WERI-Rb-1 (cell line): ENCODE data around the gene IL1RL1.

Experiments used
- DNase-seq: peaks from one replicate; pipeline ENCODE4 v3.0.0-alpha.2; 2020
- H3K27ac ChIP-seq: fragments of 250-450 bp; sonication (Bioruptor Pico); 2 replicates; pipeline ENCODE4 v1.5.1; 2020; ENCODE audit warnings: mild to moderate bottlenecking, moderate library complexity
- H3K27me3 ChIP-seq: fragments of 250-450 bp; sonication (Bioruptor Pico); 2 replicates; pipeline ENCODE4 v1.5.1; 2021; ENCODE audit warnings: mild to moderate bottlenecking, low read depth, moderate library complexity; ENCODE audit not compliant: insufficient read depth, severe bottlenecking
- H3K36me3 ChIP-seq: fragments of 250-450 bp; sonication (Bioruptor Pico); 2 replicates; pipeline ENCODE4 v1.5.1; 2020; ENCODE audit warnings: mild to moderate bottlenecking, moderate library complexity
- H3K4me3 ChIP-seq: 2 replicates; pipeline ENCODE4 v1.5.1; 2011; ENCODE audit warnings: low read depth, mild to moderate bottlenecking, control low read depth, low read length
- H3K9me3 ChIP-seq: fragments of 250-450 bp; sonication (Bioruptor Pico); 2 replicates; pipeline ENCODE4 v1.5.1; 2021; ENCODE audit warnings: mild to moderate bottlenecking, moderate library complexity; ENCODE audit not compliant: severe bottlenecking
- TF ChIP-seq, protein P1 (sequence below): IDR thresholded peaks from 2 replicates; pipeline ENCODE4 v1.5.1; 2011; ENCODE audit warnings: low read depth, mild to moderate bottlenecking, control low read depth, inconsistent platforms, low read length

The IL1RL1 gene

DNA sequence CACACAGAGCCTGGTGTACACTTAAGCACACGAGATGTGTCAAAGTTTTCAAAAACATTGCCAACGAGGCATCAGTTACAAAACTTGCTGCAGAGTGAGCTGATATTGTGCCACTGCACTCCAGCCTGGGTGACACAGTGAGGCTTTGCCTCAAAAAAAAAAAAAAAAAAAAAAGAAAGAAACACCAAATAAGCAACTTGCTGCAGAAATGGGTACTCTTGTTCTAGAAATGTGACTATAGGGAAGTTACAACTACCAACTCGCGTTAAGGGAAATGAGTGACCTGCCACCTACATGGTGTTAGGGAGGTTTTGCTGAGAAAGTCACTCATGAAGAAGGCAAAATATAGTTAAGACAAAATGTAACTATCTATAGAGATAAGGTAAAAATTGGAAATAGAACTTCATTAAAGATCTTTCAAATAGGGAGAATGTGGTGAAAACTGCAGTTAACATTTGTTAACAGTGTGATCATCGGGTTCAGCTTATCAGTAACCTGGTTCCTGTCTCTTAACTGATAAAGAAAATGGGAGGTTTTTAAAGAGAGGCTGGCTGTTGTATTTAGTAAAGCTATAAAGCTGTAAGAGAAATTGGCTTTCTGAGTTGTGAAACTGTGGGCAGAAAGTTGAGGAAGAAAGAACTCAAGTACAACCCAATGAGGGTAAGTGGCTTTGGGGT is at the start of gene IL1RL1:
IL1RL1 (plus strand) TSS at position 600 of the 677 bp plus-strand sequence. CDS start 26,702 bp downstream, outside the sequence.
- no peak within 1 kb of the TSS for H3K27ac ChIP-seq
- H3K9me3 ChIP-seq: no peaks in the 10 kb centered on the region
- no peak within 1 kb of the TSS for H3K4me3 ChIP-seq
- TF ChIP-seq, protein P1, sequence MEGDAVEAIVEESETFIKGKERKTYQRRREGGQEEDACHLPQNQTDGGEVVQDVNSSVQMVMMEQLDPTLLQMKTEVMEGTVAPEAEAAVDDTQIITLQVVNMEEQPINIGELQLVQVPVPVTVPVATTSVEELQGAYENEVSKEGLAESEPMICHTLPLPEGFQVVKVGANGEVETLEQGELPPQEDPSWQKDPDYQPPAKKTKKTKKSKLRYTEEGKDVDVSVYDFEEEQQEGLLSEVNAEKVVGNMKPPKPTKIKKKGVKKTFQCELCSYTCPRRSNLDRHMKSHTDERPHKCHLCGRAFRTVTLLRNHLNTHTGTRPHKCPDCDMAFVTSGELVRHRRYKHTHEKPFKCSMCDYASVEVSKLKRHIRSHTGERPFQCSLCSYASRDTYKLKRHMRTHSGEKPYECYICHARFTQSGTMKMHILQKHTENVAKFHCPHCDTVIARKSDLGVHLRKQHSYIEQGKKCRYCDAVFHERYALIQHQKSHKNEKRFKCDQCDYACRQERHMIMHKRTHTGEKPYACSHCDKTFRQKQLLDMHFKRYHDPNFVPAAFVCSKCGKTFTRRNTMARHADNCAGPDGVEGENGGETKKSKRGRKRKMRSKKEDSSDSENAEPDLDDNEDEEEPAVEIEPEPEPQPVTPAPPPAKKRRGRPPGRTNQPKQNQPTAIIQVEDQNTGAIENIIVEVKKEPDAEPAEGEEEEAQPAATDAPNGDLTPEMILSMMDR: no peak
- no peak for DNase-seq
- peaks cover 52% of the 10 kb centered on the region for H3K27me3 ChIP-seq
- no peaks in the 10 kb centered on the region for H3K36me3 ChIP-seq

DNA sequence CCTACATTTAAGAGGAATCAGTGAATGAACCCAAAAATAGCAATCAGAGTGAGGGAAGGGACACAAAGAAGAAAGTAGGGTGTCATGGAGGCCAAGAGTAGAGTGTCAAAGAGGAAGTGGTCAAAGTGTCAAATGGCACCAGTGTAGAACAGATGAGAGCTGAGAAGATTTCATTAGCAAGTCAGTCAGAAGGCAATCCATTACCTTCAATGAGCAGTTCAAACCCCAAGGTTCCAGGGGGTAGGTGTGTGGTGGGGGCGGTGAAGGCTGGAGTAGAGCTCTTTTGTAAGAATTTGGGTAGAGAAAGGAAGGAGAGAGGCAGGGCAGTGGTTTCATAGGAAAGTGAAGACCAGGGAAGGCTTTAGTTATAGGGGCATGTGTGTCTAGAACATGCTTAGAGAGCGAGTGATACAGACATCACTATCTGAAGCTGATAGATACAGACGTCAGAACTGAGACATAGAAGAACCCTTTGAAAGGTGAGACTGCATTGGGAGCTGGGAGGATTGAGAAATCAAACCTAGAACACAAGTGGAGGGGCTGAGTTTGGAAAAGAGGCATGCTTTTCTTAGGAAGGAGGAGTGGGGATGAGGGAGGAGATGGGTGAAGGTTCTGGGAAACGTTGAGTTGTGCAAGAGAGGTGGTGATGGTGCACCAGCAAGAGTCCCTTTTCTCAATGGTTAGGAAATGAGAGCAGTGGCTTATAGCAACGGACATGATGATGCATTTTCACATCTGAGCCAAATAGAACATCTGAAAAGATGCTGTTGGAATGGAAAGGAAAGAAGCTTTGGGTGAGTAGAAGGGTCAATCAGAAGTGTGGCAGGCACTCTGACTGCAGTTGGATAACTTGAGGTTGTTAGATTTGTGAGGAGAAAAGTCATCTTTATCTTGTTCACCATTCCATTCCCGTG is 48.9 kb upstream of the IL1RL1 start:
- Histone ChIP-seq H3K27me3 (peaks cover 66% of the 10 kb centered on the region), H3K27ac (no peak overlapping the region), H3K36me3 (no peaks in the 10 kb centered on the region), H3K9me3 (no peaks in the 10 kb centered on the region), H3K4me3 (no peak overlapping the region)
- TF ChIP-seq, protein P1: no peak
- DNase-seq: no peak

DNA sequence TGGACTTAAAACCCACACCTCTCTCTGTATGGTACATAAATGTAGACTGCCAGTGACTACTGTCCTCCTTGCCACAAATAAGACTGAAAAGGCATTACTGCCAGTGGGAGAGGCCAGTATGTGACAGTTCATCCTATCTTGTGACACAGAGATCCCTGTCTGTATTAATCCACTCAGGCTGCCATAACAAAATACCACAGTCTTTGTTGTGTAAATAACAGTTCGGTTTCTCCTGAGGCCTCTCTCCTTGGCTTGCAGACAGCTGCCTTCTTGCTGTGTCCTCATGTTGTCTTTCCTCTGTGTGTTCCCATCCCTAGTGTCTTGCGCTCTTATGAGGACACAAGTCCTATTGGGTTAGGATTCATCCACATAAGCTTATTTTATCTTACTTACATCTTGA is 46.4 kb upstream of the IL1RL1 start:
- TF ChIP-seq, protein P1: no peak
- no peak for DNase-seq
- Histone ChIP-seq H3K27ac (no peak overlapping the region), H3K27me3 (peaks cover 71% of the 10 kb centered on the region), H3K4me3 (no peak overlapping the region), H3K36me3 (no peaks in the 10 kb centered on the region), H3K9me3 (no peaks in the 10 kb centered on the region)

DNA sequence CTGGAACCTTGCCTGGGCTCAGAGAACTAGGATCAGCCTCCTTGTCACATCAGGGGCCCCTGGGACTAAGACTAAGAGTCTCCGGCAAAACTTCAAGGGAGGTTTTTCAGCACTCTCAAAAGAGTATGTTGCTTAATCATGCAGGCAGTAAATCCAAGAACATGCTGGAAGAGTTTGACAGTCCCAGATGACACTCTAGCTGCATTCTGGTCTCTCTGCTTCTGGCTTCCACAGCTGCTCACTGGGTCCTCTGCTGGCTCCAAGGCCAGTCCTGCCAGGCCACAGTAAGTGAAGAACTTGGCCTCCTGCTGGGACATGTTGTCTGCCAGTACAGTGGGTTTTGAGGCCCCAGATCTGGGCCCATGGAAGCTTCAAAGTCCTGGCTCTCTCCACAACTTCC is 45.2 kb upstream of the IL1RL1 start:
- H3K27ac ChIP-seq: no peak overlapping the region
- TF ChIP-seq, protein P1: no peak
- H3K27me3 ChIP-seq: peaks cover 67% of the 10 kb centered on the region
- DNase-seq: no peak
- H3K9me3 ChIP-seq: no peaks in the 10 kb centered on the region
- no peak overlapping the region for H3K4me3 ChIP-seq
- no peaks in the 10 kb centered on the region for H3K36me3 ChIP-seq

DNA sequence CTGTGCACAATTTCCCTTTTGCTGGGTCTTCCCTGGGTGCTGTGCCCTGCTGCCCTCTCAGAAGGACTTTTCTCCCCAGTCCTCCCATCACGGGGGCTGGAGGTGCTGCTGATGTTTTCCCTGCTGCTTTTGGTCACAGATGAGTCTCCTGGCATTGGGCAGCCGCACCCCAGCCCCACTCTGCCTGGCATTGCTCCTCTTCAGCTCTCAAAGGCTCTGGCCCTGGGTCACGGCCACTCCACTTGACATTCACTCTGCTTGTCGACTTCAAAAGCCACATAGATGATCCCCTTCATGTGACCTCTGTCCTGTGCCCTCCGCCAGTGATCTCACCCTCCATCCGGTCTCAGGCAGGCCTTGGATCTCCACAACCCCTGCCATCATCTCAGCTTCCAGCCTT is 43.6 kb upstream of the IL1RL1 start:
- peaks cover 72% of the 10 kb centered on the region for H3K27me3 ChIP-seq
- no peak for DNase-seq
- H3K27ac ChIP-seq: no peak overlapping the region
- TF ChIP-seq, protein P1: no peak
- H3K36me3 ChIP-seq: no peaks in the 10 kb centered on the region
- no peaks in the 10 kb centered on the region for H3K9me3 ChIP-seq
- H3K4me3 ChIP-seq: no peak overlapping the region
